ENCODE measurements around the gene SHROOM1.

The SHROOM1 gene

GRCh38 chr5:132830436-132831094 is at the start of gene SHROOM1:
Gene SHROOM1 (minus strand): TSS chr5:132830647. CDS start chr5:132826140, 4,507 bp downstream.
- H3K27ac ChIP-seq, result peak within 1 kb of the TSS; percentile 76
- no peak for TF ChIP-seq ZFX (IDR thresholded peaks at IDR 0.05; ENCODE audit: borderline replicate concordance)
- TF ChIP-seq CTCF (IDR thresholded peaks at IDR 0.05), result no peak

GRCh38 chr5:132877938-132878337 is 47.5 kb upstream of the SHROOM1 start:
- no peak for TF ChIP-seq ZFX (IDR thresholded peaks at IDR 0.05; ENCODE audit: borderline replicate concordance)
- no peak for TF ChIP-seq CTCF (IDR thresholded peaks at IDR 0.05)
- H3K27ac ChIP-seq, result no peak overlapping the region

- TF ChIP-seq ZFX (IDR thresholded peaks at IDR 0.05; ENCODE audit: borderline replicate concordance) (no peak), CTCF (IDR thresholded peaks at IDR 0.05) (no peak)
- no peak overlapping the region for H3K27ac ChIP-seq
Observed at GRCh38 chr5:132877466-132877865, 47.0 kb upstream of the SHROOM1 start.

- TF ChIP-seq ZFX (IDR thresholded peaks at IDR 0.05; ENCODE audit: borderline replicate concordance) (no peak), CTCF (IDR thresholded peaks at IDR 0.05) (no peak)
- no peak overlapping the region for H3K27ac ChIP-seq
Observed at GRCh38 chr5:132876020-132876759, 45.7 kb upstream of the SHROOM1 start.

- TF ChIP-seq CTCF (IDR thresholded peaks at IDR 0.05) (no peak), ZFX (IDR thresholded peaks at IDR 0.05; ENCODE audit: borderline replicate concordance) (no peak)
- no peak overlapping the region for H3K27ac ChIP-seq
Observed at GRCh38 chr5:132873930-132874271, 43.5 kb upstream of the SHROOM1 start.

GRCh38 chr5:132873119-132873929 is 42.9 kb upstream of the SHROOM1 start, which contains the start of gene LEAP2:
Gene LEAP2 (plus strand): TSS chr5:132873668. CDS start chr5:132873695, 27 bp downstream.
- no peak within 1 kb of the TSS for H3K27ac ChIP-seq
- TF ChIP-seq CTCF (IDR thresholded peaks at IDR 0.05) (no peak), ZFX (IDR thresholded peaks at IDR 0.05; ENCODE audit: borderline replicate concordance) (no peak)

Data from 22Rv1 (cell line).